ENCODE results near the gene CRAMP1. TPM values are rescaled to one million over a fixed set of nuclear protein-coding genes. Genes with fewer than 3 reads are reported as not detected.

Gene CRAMP1
- total and polyA plus RNA-seq, 7 donors: 2.4 to 24.6 (median 6.4) TPM

DNA sequence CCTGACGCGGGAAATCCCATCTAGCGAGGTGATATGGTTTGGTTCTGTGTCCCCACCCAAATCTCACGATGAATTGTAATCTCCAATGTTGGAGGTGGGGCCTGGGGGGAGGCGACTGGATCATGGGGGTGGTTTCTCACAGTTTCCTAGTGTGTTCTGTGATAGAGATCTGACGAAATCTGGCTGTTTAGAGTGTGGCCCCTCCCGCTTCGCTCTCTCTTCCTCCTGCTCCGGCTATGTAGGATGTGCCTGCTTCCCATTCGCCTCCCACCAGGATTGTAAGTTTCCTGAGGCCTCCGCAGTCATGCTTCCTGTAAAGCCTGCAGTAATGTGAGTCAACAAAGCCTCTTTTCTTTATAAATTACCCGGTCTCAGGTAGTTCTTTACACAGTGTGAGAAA lies 31.9 kb upstream of the CRAMP1 start:
- Histone ChIP-seq H3K27me3 (no peaks in the 10 kb centered on the region), H3K36me3 (peaks cover 5 to 84% (median 24%) of the 10 kb centered on the region in 4 donors)
- intact Hi-C loops (cut with DNase I): no loop called here

DNA sequence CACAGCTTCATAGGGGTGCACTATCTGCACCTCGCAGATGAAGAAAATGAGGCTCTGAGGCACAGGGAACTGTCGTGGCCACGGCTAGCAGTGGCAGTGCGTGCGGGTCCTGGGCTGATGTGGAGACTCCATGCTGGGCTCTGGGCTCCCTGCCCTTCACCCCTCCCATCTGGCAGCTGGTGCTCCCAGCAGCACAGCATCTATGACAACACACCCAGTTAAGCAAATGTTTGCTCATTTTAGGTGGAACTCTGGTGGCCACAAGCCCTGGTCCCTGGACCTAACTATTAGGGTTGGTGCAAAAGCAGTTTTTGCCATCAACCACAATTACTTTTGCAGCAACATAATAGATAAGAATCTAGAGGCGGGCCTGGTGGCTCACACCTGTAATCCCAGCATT lies 31.2 kb upstream of the CRAMP1 start:
- Histone ChIP-seq H3K27me3 (no peaks in the 10 kb centered on the region), H3K4me1 (no peaks in the 10 kb centered on the region), H3K9me3 (no peaks in the 10 kb centered on the region), H3K4me3 (no peak overlapping the region), H3K36me3 (peaks cover 6 to 88% (median 25%) of the 10 kb centered on the region in 4 donors), H3K27ac (no peak overlapping the region)
- intact Hi-C loops (cut with DNase I): no loop called here
- TF ChIP-seq POLR2AphosphoS5 (IDR thresholded peaks at IDR 0.05) (no peak), POLR2A (IDR thresholded peaks at IDR 0.05) (no peak), EP300 (IDR thresholded peaks at IDR 0.05) (no peak)
- TF ChIP-seq, protein P1, sequence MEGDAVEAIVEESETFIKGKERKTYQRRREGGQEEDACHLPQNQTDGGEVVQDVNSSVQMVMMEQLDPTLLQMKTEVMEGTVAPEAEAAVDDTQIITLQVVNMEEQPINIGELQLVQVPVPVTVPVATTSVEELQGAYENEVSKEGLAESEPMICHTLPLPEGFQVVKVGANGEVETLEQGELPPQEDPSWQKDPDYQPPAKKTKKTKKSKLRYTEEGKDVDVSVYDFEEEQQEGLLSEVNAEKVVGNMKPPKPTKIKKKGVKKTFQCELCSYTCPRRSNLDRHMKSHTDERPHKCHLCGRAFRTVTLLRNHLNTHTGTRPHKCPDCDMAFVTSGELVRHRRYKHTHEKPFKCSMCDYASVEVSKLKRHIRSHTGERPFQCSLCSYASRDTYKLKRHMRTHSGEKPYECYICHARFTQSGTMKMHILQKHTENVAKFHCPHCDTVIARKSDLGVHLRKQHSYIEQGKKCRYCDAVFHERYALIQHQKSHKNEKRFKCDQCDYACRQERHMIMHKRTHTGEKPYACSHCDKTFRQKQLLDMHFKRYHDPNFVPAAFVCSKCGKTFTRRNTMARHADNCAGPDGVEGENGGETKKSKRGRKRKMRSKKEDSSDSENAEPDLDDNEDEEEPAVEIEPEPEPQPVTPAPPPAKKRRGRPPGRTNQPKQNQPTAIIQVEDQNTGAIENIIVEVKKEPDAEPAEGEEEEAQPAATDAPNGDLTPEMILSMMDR (IDR thresholded peaks at IDR 0.05): no peak
- 24 to 82% methylated on average over 6 of the region's 6 CpGs for WGBS, 2 donors
- no peak for DNase-seq

More for the DNA sequence above, 31.9 kb upstream of the CRAMP1 start:
- no peak for DNase-seq
- no peak overlapping the region for H3K4me3 ChIP-seq
- WGBS, 2 donors: 64 to 82% methylated on average over 12 of the region's 12 CpGs
- TF ChIP-seq, protein P1 (IDR thresholded peaks at IDR 0.05): no peak
- no peak for TF ChIP-seq POLR2AphosphoS5 (IDR thresholded peaks at IDR 0.05)
- no peak for TF ChIP-seq EP300 (IDR thresholded peaks at IDR 0.05)
- TF ChIP-seq POLR2A (IDR thresholded peaks at IDR 0.05): no peak
- H3K9me3 ChIP-seq: no peaks in the 10 kb centered on the region
- no peaks in the 10 kb centered on the region for H3K4me1 ChIP-seq
- no peak overlapping the region for H3K27ac ChIP-seq

DNA sequence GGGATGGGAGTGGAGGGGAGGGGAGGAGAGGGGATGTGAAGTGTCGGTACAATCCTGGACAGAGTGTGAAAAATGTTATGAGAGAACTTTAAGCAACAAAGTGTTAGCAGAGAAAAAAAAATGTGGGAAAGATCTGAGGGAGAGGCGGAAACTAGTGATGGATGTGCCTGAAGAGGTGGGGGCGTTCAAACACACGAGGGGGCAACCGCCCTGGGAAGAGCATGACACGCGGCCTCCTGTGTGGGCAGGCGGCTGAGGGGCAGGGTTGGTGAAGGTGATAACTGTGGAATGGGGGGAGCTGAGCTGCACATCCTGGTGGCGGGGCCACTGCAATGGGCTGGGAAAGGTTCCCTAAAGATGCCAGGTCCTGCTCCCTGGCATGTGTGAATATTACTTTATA lies 30.4 kb upstream of the CRAMP1 start:
- 91 to 92% methylated on average over 9 of the region's 9 CpGs for WGBS, 2 donors
- Histone ChIP-seq H3K9me3 (no peaks in the 10 kb centered on the region), H3K27ac (no peak overlapping the region), H3K4me1 (no peaks in the 10 kb centered on the region), H3K4me3 (no peak overlapping the region), H3K36me3 (peaks cover 15 to 93% (median 31%) of the 10 kb centered on the region in 4 donors), H3K27me3 (no peaks in the 10 kb centered on the region)
- TF ChIP-seq POLR2AphosphoS5 (IDR thresholded peaks at IDR 0.05): no peak
- TF ChIP-seq POLR2A (IDR thresholded peaks at IDR 0.05): no peak
- no peak for TF ChIP-seq EP300 (IDR thresholded peaks at IDR 0.05)
- TF ChIP-seq, protein P1 (IDR thresholded peaks at IDR 0.05): no peak
- intact Hi-C loops (cut with DNase I): no loop called here
- no peak for DNase-seq

DNA sequence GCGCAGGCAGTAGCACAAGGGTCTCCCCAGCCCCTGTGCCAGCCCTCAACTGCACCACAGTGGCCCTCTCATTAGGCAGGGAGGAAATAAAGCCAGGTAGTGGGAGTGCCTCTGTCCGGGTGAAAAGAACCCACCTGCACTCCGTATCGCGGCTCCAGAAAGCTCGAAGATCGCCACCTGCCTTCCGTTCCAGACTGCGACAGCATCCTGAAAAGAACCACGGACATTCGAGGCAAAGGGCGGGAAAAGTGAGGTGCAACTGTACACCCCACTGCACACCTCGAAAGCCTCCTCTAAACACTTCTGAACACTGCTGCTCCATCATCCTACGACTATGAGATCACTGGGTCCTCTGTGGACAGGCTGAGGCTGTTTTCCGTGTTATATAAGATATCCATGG lies 29.0 kb upstream of the CRAMP1 start:
- Histone ChIP-seq H3K27me3 (no peaks in the 10 kb centered on the region), H3K36me3 (peaks cover 21 to 92% (median 33%) of the 10 kb centered on the region in 4 donors)
- 92% methylated on average over 15 of the region's 15 CpGs for WGBS, 2 donors

More for the DNA sequence above, 29.0 kb upstream of the CRAMP1 start:
- Histone ChIP-seq H3K4me1 (no peaks in the 10 kb centered on the region), H3K4me3 (no peak overlapping the region), H3K27ac (no peak overlapping the region), H3K9me3 (no peaks in the 10 kb centered on the region)
- intact Hi-C loops (cut with DNase I): no loop called here
- TF ChIP-seq, protein P1 (IDR thresholded peaks at IDR 0.05): no peak
- no peak for TF ChIP-seq POLR2AphosphoS5 (IDR thresholded peaks at IDR 0.05)
- no peak for TF ChIP-seq EP300 (IDR thresholded peaks at IDR 0.05)
- TF ChIP-seq POLR2A (IDR thresholded peaks at IDR 0.05): no peak
- no peak for DNase-seq

Data from sigmoid colon (tissue), 7 donors.